GM04503 (cell line): Measurements from ENCODE around the gene MBOAT2.

ENCODE experiments used
- DNase-seq: peaks from one replicate; pipeline ENCODE4 v3.0.0-alpha.2; 2012; ENCODE audit warnings: low read depth

The MBOAT2 gene

GRCh38 chr2:8858910-8859309 lies 144.6 kb downstream of the MBOAT2 start:
- no peak for DNase-seq

DNA sequence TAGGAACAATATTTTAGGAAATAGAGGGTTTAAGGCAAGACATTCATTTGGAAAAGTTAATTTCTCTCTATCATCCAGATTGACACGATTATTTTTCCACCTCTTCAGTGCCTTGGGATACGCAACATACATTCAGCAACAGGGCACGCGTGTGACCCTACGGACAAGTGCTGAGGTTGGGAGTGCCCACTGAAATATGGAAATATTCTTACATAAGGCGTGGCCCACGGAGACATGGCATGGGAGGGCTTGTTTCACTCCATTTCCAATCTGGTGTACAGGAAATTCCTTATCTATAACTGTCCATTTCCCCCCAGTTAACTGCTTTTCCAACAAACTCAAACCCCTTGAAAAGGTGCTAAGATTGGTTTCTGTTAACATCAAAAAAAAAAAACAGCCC lies 145.2 kb downstream of the MBOAT2 start:
- no peak for DNase-seq

GRCh38 chr2:8857709-8858108 lies 145.8 kb downstream of the MBOAT2 start:
- no peak for DNase-seq

- no peak for DNase-seq
Observed at GRCh38 chr2:8856176-8856575, 147.3 kb downstream of the MBOAT2 start.

GRCh38 chr2:8855010-8855409 lies 148.5 kb downstream of the MBOAT2 start:
- no peak for DNase-seq

DNA sequence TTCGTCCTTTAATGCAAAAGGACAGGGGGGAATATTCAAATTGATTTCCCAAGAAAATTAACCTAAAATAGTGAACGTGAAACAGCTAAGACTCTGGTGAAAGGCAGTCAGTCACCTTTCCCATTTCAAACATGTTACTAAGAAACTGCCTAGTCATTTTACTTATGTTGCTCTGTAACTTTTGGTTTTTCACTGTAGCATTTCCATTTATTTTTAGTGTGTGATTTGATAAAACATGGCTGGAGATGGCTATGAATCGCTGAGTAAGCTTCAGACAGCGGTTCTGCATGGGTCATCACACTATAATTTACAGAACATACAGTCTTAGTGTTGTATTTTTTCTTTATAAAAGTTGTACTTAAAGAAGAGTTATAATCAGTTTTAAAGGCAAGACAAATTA lies 150.1 kb downstream of the MBOAT2 start:
- no peak for DNase-seq

GRCh38 chr2:8851811-8852560 lies 151.5 kb downstream of the MBOAT2 start:
- DNase-seq, result no peak

DNA sequence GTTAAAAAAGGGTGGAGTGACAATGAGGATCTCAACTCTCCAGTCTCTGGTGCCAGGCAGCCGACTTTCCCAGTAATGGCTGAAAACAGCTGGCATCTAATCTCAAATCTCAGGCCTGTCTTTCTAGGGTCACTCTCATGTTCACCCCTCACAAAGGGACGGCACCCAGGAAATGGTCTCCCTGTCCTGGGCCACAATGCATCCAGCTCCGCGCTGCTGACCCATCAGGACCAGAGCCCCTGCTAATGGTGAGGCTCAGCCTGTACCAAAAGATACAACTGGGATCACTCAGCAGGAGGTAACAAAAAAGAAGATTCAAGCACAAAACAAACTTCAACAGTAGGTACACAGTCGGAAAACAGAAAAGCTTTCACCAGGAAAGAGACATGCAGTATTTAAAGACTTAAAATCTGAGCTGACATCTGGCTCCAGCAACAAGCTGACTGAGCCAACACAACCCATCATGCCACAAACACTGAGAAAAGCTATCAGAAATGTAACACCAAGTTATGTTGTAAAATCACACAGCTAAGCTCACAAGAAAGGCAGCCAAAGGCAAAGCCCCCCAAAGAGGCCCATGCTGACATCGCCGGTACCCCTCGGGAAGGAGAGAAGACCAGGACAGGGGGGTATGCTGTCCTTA lies 152.5 kb downstream of the MBOAT2 start:
- DNase-seq, result no peak

DNA sequence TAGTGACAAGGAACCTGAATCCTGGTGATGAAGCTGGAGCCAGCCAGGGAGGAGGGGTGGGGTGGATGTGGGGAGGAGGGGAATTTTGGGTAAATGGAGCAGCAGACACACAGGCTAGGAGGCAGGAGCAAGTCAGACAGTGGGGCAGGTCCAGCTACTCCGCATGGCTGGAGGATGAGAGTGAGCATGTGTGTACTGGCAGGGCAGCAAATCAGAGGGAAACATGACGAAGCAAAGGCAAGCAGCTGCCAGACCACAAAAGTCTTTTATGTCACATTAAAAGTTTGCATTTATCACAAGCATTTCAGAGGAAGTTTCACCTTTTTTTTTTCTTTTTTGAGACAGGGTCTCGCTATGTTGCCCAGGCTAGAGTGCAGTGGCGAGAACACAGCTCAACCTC lies 154.2 kb downstream of the MBOAT2 start:
- peak; percentile 28 for DNase-seq

DNA sequence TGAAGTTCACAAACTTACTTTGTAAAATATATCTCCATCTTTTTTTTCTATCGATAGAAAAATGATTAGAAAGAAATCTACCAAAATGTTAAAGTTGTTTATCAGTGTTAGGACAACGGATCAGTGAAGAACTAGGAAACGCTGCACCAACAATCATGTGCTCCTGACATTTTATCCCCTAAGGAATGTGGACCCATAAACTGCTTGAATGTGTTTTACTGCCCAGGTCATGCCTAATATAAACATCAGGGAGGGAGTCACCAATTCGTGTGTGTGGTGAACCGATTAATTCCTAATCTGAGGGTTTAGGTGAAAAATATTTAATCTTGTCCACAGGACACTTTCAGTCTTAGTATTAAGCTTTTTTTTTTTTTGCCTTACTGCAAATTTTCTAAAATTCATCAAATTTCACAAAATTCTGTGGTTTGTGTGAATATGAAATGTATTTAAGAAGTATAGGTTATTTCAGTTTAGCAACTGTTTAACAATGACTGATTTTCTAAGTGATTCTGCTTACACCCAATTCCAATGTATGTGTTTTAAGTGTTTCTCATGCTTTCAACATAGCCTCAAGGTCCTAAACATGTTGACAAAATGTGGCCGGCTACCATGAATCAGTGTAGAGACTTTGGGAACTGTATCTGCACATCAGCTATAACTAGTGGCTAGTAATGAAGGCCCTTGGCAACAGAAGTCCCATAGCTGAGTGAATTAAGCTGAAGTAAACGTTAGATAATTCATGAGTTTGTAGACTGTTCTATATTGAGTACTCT lies 155.0 kb downstream of the MBOAT2 start:
- no peak for DNase-seq

DNA sequence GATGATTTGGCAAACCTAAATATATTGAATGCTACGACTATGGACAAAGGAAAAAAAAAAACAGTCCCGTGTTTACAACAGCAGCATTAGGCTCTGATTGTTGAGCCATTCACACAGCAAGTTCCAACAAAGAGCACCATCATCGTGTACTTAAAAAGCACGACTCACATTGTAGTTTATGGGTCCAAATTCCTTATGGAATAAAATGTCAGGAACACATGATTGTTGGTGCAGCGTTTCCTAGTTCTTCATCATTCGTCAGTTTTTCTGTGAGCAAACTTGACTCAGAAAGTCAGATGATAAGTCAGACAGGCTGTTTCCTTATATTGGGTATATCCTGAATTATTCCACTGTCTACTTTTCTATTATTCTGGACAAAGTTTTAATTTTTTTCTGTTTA lies 156.1 kb downstream of the MBOAT2 start:
- DNase-seq, result no peak

DNA sequence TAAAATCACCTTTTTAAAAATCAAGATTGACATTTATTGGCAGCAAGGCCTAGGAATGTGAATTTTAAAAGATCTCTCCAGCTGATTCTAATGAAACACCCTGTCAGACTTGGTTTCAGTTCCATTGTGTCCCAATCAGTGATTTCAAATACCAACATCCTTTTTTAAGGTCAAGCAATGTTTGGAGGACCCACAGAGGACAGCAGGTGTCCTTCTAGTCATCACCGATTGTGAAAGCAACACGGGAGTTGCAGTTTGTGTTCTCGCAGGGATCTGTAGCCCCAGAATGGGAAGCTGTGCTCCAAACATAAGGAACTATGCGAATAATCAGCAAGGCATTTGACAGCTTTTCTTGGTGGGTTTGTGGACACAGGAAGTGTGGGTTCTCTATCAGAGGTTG lies 161.6 kb downstream of the MBOAT2 start:
- DNase-seq, result no peak

GRCh38 chr2:8840475-8841091 lies 162.9 kb downstream of the MBOAT2 start:
- no peak for DNase-seq

DNA sequence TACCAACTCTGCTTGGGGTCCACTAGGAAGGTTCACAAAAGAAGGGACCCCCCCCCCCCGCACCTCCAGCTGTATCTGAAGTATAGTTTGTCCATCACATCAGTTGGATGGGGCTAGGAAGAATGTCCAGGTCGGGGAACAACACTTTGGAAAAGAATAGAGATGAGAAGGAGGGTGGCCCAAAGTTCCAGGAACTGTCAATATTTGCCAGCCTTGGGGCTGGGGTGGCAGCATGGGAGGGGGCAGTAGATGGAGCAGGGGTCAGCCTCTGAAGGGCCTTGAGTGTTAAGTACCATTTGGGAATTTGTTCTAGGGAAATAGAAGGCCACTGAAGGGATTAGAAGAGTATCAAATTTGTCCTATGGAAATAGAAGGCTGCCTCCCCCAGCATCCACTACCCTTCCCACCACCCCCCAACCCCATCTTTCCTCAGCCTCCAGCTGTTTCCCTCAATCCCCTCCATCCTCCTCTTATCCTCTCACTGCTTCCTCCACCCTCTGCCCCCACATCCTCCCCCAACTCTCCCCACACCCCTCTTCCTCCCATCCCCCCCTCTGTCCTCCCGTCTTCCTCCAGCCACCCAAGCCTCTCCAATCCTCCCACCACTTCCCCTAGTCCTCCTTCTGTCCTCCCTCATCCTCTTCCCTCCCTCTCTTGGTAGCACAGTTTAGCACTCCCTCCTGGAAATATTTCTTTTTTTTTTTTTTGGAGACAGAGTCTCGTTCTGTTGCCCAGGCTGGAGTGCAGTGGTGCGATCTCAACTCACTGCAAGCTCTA lies 164.1 kb downstream of the MBOAT2 start:
- DNase-seq, result no peak

DNA sequence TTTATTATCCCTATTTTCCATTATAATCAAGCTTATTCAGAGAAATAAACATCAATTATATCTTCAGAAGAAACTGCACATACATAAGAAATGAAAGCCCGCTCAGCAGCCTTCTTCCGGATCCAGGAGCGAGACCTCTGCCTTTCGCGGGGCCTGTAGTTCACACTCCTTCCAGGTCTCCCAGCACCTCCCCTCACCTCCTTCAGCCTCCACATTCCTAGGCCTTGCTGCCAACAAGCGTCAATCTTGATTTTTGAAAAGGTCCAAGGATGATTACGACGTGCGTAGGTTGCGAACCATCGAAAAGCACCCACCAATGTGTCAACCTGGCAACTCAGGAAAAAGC lies 165.7 kb downstream of the MBOAT2 start:
- DNase-seq, result no peak

GRCh38 chr2:8836971-8837794 lies 166.3 kb downstream of the MBOAT2 start, which contains the start of gene KIDINS220:
TSS of gene KIDINS220 (minus strand) at chr2:8837613. CDS start at chr2:8827093, 10,520 bp downstream.
- peak; percentile 20 for DNase-seq

DNA sequence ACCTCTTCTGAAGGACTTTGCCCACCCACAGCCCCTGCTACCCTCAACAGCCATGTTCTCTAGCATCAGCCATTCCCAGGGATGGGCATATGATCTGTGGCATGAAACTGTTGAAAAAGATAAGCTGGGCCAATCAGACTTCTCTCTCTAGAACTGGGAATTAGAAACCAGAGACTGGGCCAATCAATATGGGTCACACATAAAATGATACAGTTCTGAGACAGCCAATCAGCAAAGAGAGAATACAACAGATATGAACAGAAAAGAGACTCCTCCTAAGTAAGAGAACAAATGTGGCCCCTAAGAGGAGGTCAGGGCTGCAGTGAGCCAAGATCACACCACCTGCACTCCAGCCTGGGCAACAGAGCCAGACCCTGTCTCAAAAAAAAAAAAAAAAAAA lies 168.2 kb downstream of the MBOAT2 start:
- no peak for DNase-seq

DNA sequence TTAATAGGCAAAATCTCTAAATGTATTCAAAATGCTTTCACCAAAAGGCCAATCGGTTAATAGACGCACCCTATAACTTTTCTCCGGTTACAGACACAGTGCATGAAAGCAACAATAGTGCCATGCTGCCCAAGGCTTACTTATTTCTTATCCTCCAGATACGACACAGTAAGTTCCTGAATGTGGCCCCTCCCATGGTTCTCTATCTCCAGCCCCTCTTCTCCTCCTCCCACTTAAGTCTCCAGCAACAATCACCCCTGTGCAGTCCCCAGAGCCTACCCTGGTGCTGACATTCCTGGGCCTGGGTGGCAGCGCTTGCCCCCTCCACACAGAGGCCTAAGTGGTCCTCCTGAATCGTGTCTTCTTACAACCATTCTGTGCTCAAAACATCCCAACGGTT lies 169.6 kb downstream of the MBOAT2 start:
- no peak for DNase-seq

DNA sequence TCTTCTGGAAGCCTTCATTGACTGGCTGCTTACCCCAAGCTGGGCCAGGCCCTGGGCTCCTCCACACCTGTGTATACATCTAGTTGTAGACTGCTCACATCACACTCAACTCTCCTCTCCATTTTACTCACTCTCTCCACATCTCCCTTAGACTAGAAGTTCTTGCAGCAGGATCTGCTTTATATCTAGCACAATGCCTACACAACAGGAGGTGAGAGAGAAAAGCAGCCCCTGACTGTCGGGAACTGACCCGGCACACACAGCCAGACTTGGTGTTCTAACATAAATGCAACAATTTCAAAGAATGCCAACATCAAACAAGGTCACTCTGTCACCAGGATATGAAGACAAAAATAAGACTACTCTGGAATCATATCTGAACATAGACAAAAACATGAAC lies 172.0 kb downstream of the MBOAT2 start:
- DNase-seq, result no peak

GRCh38 chr2:8827729-8828128 lies 175.8 kb downstream of the MBOAT2 start:
- no peak for DNase-seq

- no peak for DNase-seq
Observed at GRCh38 chr2:8822218-8822617, 181.3 kb downstream of the MBOAT2 start.
